ENCODE data around the gene MAGIX.

GRCh38 chrX:49147282-49147681 is 15.3 kb upstream of the MAGIX start:
- no peak for TF ChIP-seq POLR2A (IDR thresholded peaks at IDR 0.05; ENCODE audit: low read depth, low read length)
- no peak for TF ChIP-seq POLR2AphosphoS5 (IDR thresholded peaks at IDR 0.05; ENCODE audit: low read depth, low read length)
- TF ChIP-seq PAX5 (IDR thresholded peaks at IDR 0.05; ENCODE audit: insufficient read depth, low read length, severe bottlenecking): no peak
